Hepatocyte (in vitro differentiated cells): ENCODE measurements around the gene TLCD3B. TPM values are rescaled to one million over a fixed set of nuclear protein-coding genes. Genes with fewer than 3 reads are reported as not detected.

Source experiments
- DNase-seq: peaks from one replicate; pipeline ENCODE4 v3.0.0-alpha.2; 2016; ENCODE audit warnings: low spot score
- H2AFZ ChIP-seq: fragments of 200-600 bp; sonication (generic); 2 replicates; pipeline ENCODE4 v1.6.0; 2016; ENCODE audit warnings: antibody characterized with exemption, mild to moderate bottlenecking
- H3K27ac ChIP-seq: fragments of 200-600 bp; sonication (generic); 2 replicates; pipeline ENCODE4 v1.5.1; 2016; ENCODE audit warnings: mild to moderate bottlenecking
- H3K27me3 ChIP-seq: fragments of 200-600 bp; sonication (generic); 2 replicates; pipeline ENCODE4 v1.6.1; 2016
- H3K36me3 ChIP-seq: fragments of 200-600 bp; sonication (generic); replicated peaks from 2 replicates; pipeline ENCODE4 v1.5.1; 2016; ENCODE audit warnings: low read depth; ENCODE audit not compliant: insufficient read depth
- H3K4me1 ChIP-seq: fragments of 200-600 bp; sonication (generic); 2 replicates; pipeline ENCODE4 v1.5.1; 2016; ENCODE audit warnings: mild to moderate bottlenecking, moderate library complexity; ENCODE audit not compliant: insufficient read depth
- H3K4me2 ChIP-seq: fragments of 200-600 bp; sonication (generic); 2 replicates; pipeline ENCODE4 v1.6.0; 2016
- H3K4me3 ChIP-seq: fragments of 200-600 bp; sonication (generic); 2 replicates; pipeline ENCODE4 v1.5.1; 2016; ENCODE audit warnings: mild to moderate bottlenecking
- H3K79me2 ChIP-seq: fragments of 200-600 bp; sonication (generic); 2 replicates; pipeline ENCODE4 v1.6.0; 2017; ENCODE audit warnings: mild to moderate bottlenecking
- H3K9me2 ChIP-seq: fragments of 200-600 bp; sonication (generic); replicated peaks from 2 replicates; pipeline ENCODE4 v1.6.0; 2017; ENCODE audit warnings: mild to moderate bottlenecking; ENCODE audit not compliant: insufficient read depth
- H3K9me3 ChIP-seq: fragments of 200-600 bp; sonication (generic); 2 replicates; pipeline ENCODE4 v1.5.1; 2016; ENCODE audit warnings: low read depth, mild to moderate bottlenecking
- H4K20me1 ChIP-seq: fragments of 200-600 bp; sonication (generic); 2 replicates; pipeline ENCODE4 v1.6.0; 2016; ENCODE audit warnings: mild to moderate bottlenecking; ENCODE audit not compliant: insufficient read depth, poor library complexity, severe bottlenecking
- CTCF ChIP-seq: fragments of 200-600 bp; sonication (generic); IDR thresholded peaks from 2 replicates; pipeline ENCODE4 v1.5.1; 2016; ENCODE audit warnings: antibody characterized with exemption, mild to moderate bottlenecking; ENCODE audit not compliant: poor library complexity
- EZH2 ChIP-seq: fragments of 200-600 bp; sonication (generic); IDR thresholded peaks from 2 replicates; pipeline ENCODE4 v1.6.1; 2016; ENCODE audit warnings: antibody characterized with exemption, mild to moderate bottlenecking, borderline replicate concordance
- EZH2phosphoT487 ChIP-seq: fragments of 200-600 bp; sonication (generic); IDR thresholded peaks from one replicate; pipeline ENCODE4 v1.6.1; 2018; ENCODE audit warnings: antibody characterized with exemption, mild to moderate bottlenecking, low read depth, moderate library complexity; ENCODE audit not compliant: unreplicated experiment, severe bottlenecking
- WGBS: methylation state at CpG from one replicate; pipeline ENCODE4 v1.1.6; 2016; ENCODE audit warnings: low lambda C conversion rate; ENCODE audit errors: missing lambda C conversion rate; 5-methylcytosine and 5-hydroxymethylcytosine counted together
- polyA plus RNA-seq: library from polyadenylated mRNA; unstranded; fragments of >200 nt; fragmentation: Nextera tagmentation; extraction: Ambion mirVana; gene quantifications from 2 replicates; pipeline ENCODE4 v1.2.1, GENCODE V29; 2016
- total RNA-seq: library from RNA; depleted of rRNA; stranded (reverse); fragments of >200 nt; gene quantifications from 2 replicates; pipeline ENCODE4 v1.2.3, GENCODE V29; 2014

Gene TLCD3B
- total and polyA plus RNA-seq, 2 experiments from 2014 or later = not detected

- Histone ChIP-seq H3K4me2 (peak within 1 kb of the TSS; percentile 94), H2AFZ (peak within 1 kb of the TSS; percentile 45), H3K4me3 (peak within 1 kb of the TSS; percentile 86), H3K27me3 (no peaks in the 10 kb centered on the region), H3K27ac (peak within 1 kb of the TSS; percentile 98), H3K4me1 (peaks cover 28% of the 10 kb centered on the region), H3K9me3 (no peaks in the 10 kb centered on the region), H4K20me1 (peaks cover 15% of the 10 kb centered on the region), H3K79me2 (peaks cover 47% of the 10 kb centered on the region), H3K9me2 (no peaks in the 10 kb centered on the region), H3K36me3 (no peaks in the 10 kb centered on the region)
- 1% methylated on average over 52 of the region's 99 CpGs for WGBS
- DNase-seq = peak; percentile 99
- TF ChIP-seq EZH2 (no peak), EZH2phosphoT487 (no peak), CTCF (no peak)
Measured at GRCh38 chr16:30065102-30065942, 34.3 kb upstream of the TLCD3B start, which contains the start of gene ALDOA. TSS of gene ALDOA (plus strand) at chr16:30065760. CDS start at chr16:30066898, 1,138 bp downstream.

GRCh38 chr16:30064729-30065101 lies 33.6 kb upstream of the TLCD3B start:
- Histone ChIP-seq H3K27me3 (no peaks in the 10 kb centered on the region), H3K9me3 (no peaks in the 10 kb centered on the region), H3K4me3 (peak overlapping the region; percentile 46), H3K79me2 (peaks cover 44% of the 10 kb centered on the region), H3K4me1 (peaks cover 28% of the 10 kb centered on the region), H3K4me2 (peak overlapping the region; percentile 94), H3K27ac (peak overlapping the region; percentile 98), H2AFZ (peak overlapping the region; percentile 45), H4K20me1 (peaks cover 15% of the 10 kb centered on the region), H3K36me3 (no peaks in the 10 kb centered on the region), H3K9me2 (no peaks in the 10 kb centered on the region)
- TF ChIP-seq EZH2phosphoT487 (no peak), CTCF (no peak), EZH2 (no peak)
- DNase-seq = no peak
- 2% methylated on average over 20 of the region's 25 CpGs for WGBS

- peak overlapping the region; percentile 46 for H3K4me3 ChIP-seq
- peak overlapping the region; percentile 94 for H3K4me2 ChIP-seq
- no peaks in the 10 kb centered on the region for H3K27me3 ChIP-seq
- 16% methylated on average over 26 of the region's 27 CpGs for whole genome bisulfite sequencing
- peak; percentile 64 for DNase-seq
- H3K4me1 ChIP-seq = peaks cover 28% of the 10 kb centered on the region
- no peaks in the 10 kb centered on the region for H3K9me2 ChIP-seq
- peak overlapping the region; percentile 45 for H2AFZ ChIP-seq
- H4K20me1 ChIP-seq = peaks cover 15% of the 10 kb centered on the region
- TF ChIP-seq CTCF (peak; percentile 31), EZH2phosphoT487 (no peak), EZH2 (no peak)
- H3K36me3 ChIP-seq = no peaks in the 10 kb centered on the region
- H3K9me3 ChIP-seq = no peaks in the 10 kb centered on the region
- peak overlapping the region; percentile 98 for H3K27ac ChIP-seq
- peaks cover 38% of the 10 kb centered on the region for H3K79me2 ChIP-seq
Measured at GRCh38 chr16:30063893-30064728, 33.0 kb upstream of the TLCD3B start.
